CD4-positive, alpha-beta T cell (primary cell): Measurements from ENCODE around the gene NUDT4B. TPM values are rescaled to one million over a fixed set of nuclear protein-coding genes. Genes with fewer than 3 reads are reported as not detected.
"Not testable (repeated sequence)": the region's sequence is repeated elsewhere in the genome, so short reads cannot be mapped to it uniquely, and the experiment has no call there.

Experiments
- ATAC-seq: fragments of 200-7000 bp; cut with Tn5 transposase; one replicate; pipeline ENCODE4 v1.10.0; 2022; ENCODE audit warnings: mild to moderate bottlenecking; ENCODE audit not compliant: poor library complexity
- CTCF ChIA-PET: fragments of 350-600 bp; sonication (Branson Sonifier 250); formaldehyde crosslinking; loops from one replicate; lab custom pipeline; 2021; ENCODE audit warnings: antibody characterized with exemption, inconsistent platforms; lab: Charles Lee
- POLR2A ChIA-PET: fragments of 350-600 bp; sonication (Branson Sonifier 250); formaldehyde crosslinking; loops from one replicate; lab custom pipeline; 2021; ENCODE audit warnings: antibody characterized with exemption, inconsistent platforms; lab: Charles Lee
- DNase-seq, 14 experiments: peaks; one replicate each; pipeline ENCODE4 v3.0.0-alpha.2; 2013 to 2020; ENCODE audit warnings: mixed read lengths in 2 of 14
- H3K27ac ChIP-seq, 2 donors: one replicate each; pipeline versions ENCODE4 v1.5.1 to v1.7.0; 2013; ENCODE audit warnings: low read length in 2 of 2, low read depth in 1 of 2, mild to moderate bottlenecking in 1 of 2
- H3K27me3 ChIP-seq, 2 experiments: 1 replicate in 1 of 2; 2 replicates in 1 of 2; pipeline versions ENCODE4 v1.6.1 to v1.7.0; 2013; ENCODE audit warnings: low read length in 2 of 2, control low read depth in 1 of 2, mild to moderate bottlenecking in 1 of 2, moderate library complexity in 1 of 2; ENCODE audit not compliant: insufficient read depth in 2 of 2, control insufficient read depth in 1 of 2
- H3K36me3 ChIP-seq: one replicate; pipeline ENCODE4 v1.6.1; 2013; ENCODE audit warnings: low read length, control low read depth; ENCODE audit not compliant: insufficient read depth
- H3K4me1 ChIP-seq: one replicate; pipeline ENCODE4 v1.6.1; 2013; ENCODE audit warnings: low read length, control low read depth; ENCODE audit not compliant: insufficient read depth
- H3K4me3 ChIP-seq: one replicate; pipeline ENCODE4 v1.5.1; 2013; ENCODE audit warnings: mild to moderate bottlenecking, low read length, moderate library complexity
- H3K9me3 ChIP-seq, 2 experiments: 1 replicate in 1 of 2; 2 replicates in 1 of 2; pipeline versions ENCODE4 v1.6.1 to v1.7.0; 2013; ENCODE audit warnings: low read length in 2 of 2, mild to moderate bottlenecking in 2 of 2, control low read depth in 1 of 2, moderate library complexity in 1 of 2; ENCODE audit not compliant: control insufficient read depth in 1 of 2, insufficient read depth in 1 of 2
- H3K27ac Mint-ChIP-seq: one replicate; pipeline ENCODE4 v1.8.0; 2020; ENCODE audit warnings: mixed read lengths
- H3K27me3 Mint-ChIP-seq: one replicate; pipeline ENCODE4 v1.8.0; 2021; ENCODE audit warnings: mixed read lengths
- H3K36me3 Mint-ChIP-seq: one replicate; pipeline ENCODE4 v1.8.0; 2021; ENCODE audit warnings: low read depth, mixed read lengths
- H3K4me1 Mint-ChIP-seq: one replicate; pipeline ENCODE4 v1.8.0; 2021; ENCODE audit warnings: low read depth, mixed read lengths
- H3K4me3 Mint-ChIP-seq: one replicate; pipeline ENCODE4 v1.8.0; 2020; ENCODE audit warnings: mild to moderate bottlenecking, mixed read lengths
- H3K9me3 Mint-ChIP-seq: one replicate; pipeline ENCODE4 v1.8.0; 2020; ENCODE audit warnings: mixed read lengths
- intact Hi-C, 2 experiments: fragments of 100-400 bp; cut with DNase I in 1 of 2; cut with micrococcal nuclease in 1 of 2; formaldehyde crosslinking; loops; one replicate each; pipeline versions ENCODE4 v1.15.1 to v1.9.0; 2023 to 2025; cut with DNase I, micrococcal nuclease
- total RNA-seq, 174 experiments: library from RNA in 2 of 174; stranded (reverse) in 2 of 174; gene quantifications; one replicate each; pipeline ENCODE4 v1.2.3 and lab custom pipeline; 2021 to 2026

The NUDT4B gene
- total RNA-seq, 2 experiments from 2014 or later, result 0.42 TPM; not detected in 1

GRCh38 chr1:148769495-148769894 is 20.9 kb downstream of the NUDT4B start:
- H3K27ac Mint-ChIP-seq, CTCF ChIA-PET, H3K9me3 ChIP-seq, H3K27me3 ChIP-seq, DNase-seq, H3K36me3 Mint-ChIP-seq, H3K4me3 ChIP-seq, H3K36me3 ChIP-seq, H3K27ac ChIP-seq, H3K9me3 Mint-ChIP-seq, H3K27me3 Mint-ChIP-seq, H3K4me1 ChIP-seq, H3K4me3 Mint-ChIP-seq, ATAC-seq, intact Hi-C loops, H3K4me1 Mint-ChIP-seq, POLR2A ChIA-PET: not testable (repeated sequence)

DNA sequence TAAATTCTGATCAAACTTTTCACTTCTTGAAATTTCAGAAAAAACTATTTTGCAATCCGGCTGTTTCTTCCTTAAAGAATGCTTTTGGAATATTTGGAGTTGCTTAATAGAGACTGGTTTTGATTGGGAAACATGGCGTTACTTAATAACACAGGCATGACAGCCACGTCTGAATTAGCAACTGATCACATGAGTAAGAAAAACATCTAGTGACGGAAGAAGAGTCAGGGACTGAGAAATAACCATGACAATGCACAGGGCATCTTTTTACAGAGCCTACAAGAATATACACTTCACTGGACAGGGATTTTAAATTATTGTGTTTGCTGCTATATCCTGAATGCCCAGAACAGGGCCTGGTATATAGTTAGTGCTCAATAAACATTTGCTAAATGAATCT is 25.1 kb downstream of the NUDT4B start:
- intact Hi-C loops, CTCF ChIA-PET: not testable (repeated sequence)

DNA sequence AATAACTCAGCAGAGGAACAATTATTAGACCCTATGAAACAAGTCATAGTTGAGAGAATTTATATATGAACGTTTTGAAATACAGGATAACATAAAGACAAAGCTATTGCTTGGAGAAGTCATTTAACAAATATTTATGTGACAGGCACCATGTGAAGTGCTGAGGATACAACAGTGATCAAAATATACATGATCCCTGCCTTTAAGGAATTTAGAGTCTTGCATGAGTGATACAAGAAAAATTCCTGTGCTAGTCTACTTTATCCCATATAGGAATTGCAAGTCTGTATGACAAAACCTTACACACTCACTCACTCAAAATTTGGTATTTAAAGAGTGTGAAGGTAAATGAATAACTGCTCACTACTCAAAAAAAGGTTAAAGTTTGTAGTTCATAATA is 25.5 kb downstream of the NUDT4B start:
- H3K4me1 ChIP-seq, H3K27ac Mint-ChIP-seq, POLR2A ChIA-PET, H3K4me3 ChIP-seq, H3K36me3 Mint-ChIP-seq, DNase-seq, H3K27me3 ChIP-seq, CTCF ChIA-PET, intact Hi-C loops, H3K27ac ChIP-seq, H3K4me1 Mint-ChIP-seq, H3K36me3 ChIP-seq, H3K9me3 Mint-ChIP-seq, H3K9me3 ChIP-seq, H3K4me3 Mint-ChIP-seq, H3K27me3 Mint-ChIP-seq, ATAC-seq: not testable (repeated sequence)

More for the DNA sequence above, 25.1 kb downstream of the NUDT4B start:
- H3K27me3 Mint-ChIP-seq, H3K4me3 ChIP-seq, H3K9me3 Mint-ChIP-seq, H3K27me3 ChIP-seq, H3K4me1 ChIP-seq, H3K4me3 Mint-ChIP-seq, ATAC-seq, H3K27ac ChIP-seq, H3K36me3 ChIP-seq, H3K4me1 Mint-ChIP-seq, H3K36me3 Mint-ChIP-seq, DNase-seq, H3K27ac Mint-ChIP-seq, POLR2A ChIA-PET, H3K9me3 ChIP-seq: not testable (repeated sequence)

- H3K4me1 ChIP-seq, H3K4me1 Mint-ChIP-seq, ATAC-seq, H3K27me3 Mint-ChIP-seq, intact Hi-C loops, H3K27ac ChIP-seq, DNase-seq, H3K36me3 ChIP-seq, POLR2A ChIA-PET, H3K4me3 ChIP-seq, H3K4me3 Mint-ChIP-seq, H3K27me3 ChIP-seq, CTCF ChIA-PET, H3K27ac Mint-ChIP-seq, H3K36me3 Mint-ChIP-seq, H3K9me3 ChIP-seq, H3K9me3 Mint-ChIP-seq: not testable (repeated sequence)
These were observed 26.7 kb downstream of the NUDT4B start for GRCh38 chr1:148775263-148775662.

- POLR2A ChIA-PET, H3K27me3 ChIP-seq, H3K9me3 Mint-ChIP-seq, H3K4me3 ChIP-seq, H3K36me3 Mint-ChIP-seq, H3K27me3 Mint-ChIP-seq, ATAC-seq, H3K36me3 ChIP-seq, CTCF ChIA-PET, H3K27ac Mint-ChIP-seq, H3K4me3 Mint-ChIP-seq, H3K27ac ChIP-seq, H3K4me1 Mint-ChIP-seq, H3K4me1 ChIP-seq, H3K9me3 ChIP-seq, DNase-seq, intact Hi-C loops: not testable (repeated sequence)
These were observed 29.1 kb downstream of the NUDT4B start for GRCh38 chr1:148777649-148778048.

DNA sequence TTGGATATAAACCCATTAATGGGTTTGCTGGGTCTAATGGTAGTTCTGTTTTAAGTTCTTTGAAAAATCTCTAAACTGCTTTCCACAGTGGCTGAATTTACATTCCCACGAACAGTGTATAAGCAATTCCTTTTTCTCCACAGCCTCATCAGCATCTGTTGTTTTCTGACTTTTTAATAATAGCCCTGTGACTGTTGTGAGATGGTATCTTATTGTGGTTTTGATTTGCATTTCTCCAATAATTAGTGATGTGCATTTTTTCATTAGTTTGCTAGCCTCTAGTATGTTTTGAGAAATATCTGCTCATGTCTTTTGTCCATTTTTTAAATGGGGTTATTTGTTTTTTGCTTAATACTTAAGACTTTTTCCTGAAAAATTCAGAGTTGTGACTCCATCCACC is 31.8 kb downstream of the NUDT4B start:
- H3K27ac ChIP-seq, intact Hi-C loops, CTCF ChIA-PET, DNase-seq, ATAC-seq, H3K27me3 ChIP-seq, H3K36me3 Mint-ChIP-seq, H3K9me3 ChIP-seq, H3K36me3 ChIP-seq, H3K4me1 ChIP-seq, H3K4me3 Mint-ChIP-seq, H3K27ac Mint-ChIP-seq, POLR2A ChIA-PET, H3K4me1 Mint-ChIP-seq, H3K4me3 ChIP-seq, H3K9me3 Mint-ChIP-seq, H3K27me3 Mint-ChIP-seq: not testable (repeated sequence)

GRCh38 chr1:148791543-148792099 is 43.0 kb downstream of the NUDT4B start:
- H3K27ac Mint-ChIP-seq, H3K27me3 ChIP-seq, intact Hi-C loops, H3K36me3 ChIP-seq, ATAC-seq, H3K4me1 ChIP-seq, DNase-seq, H3K36me3 Mint-ChIP-seq, CTCF ChIA-PET, H3K27me3 Mint-ChIP-seq, POLR2A ChIA-PET, H3K4me3 ChIP-seq, H3K4me1 Mint-ChIP-seq, H3K9me3 Mint-ChIP-seq, H3K27ac ChIP-seq, H3K4me3 Mint-ChIP-seq, H3K9me3 ChIP-seq: not testable (repeated sequence)
